NCI-H2081 (cell line): Measurements from ENCODE around the gene AJM1.
A peak's percentile ranks its signal among the peaks of the same experiment; 100 is the strongest.

Source experiments
- DNase-seq, 2 experiments: peaks; one replicate each; lab custom pipeline; 2025; lab: John Stamatoyannopoulos, UW

Gene AJM1

GRCh38 chr9:136808075-136808805 is 34.0 kb upstream of the AJM1 start:
- peak in 1 of 2 experiments; percentile 45 for DNase-seq

- peak in 1 of 2 experiments; percentile 45 for DNase-seq
These were observed 33.5 kb upstream of the AJM1 start for GRCh38 chr9:136808806-136809158.

- DNase-seq, result no peak
These were observed 27.4 kb upstream of the AJM1 start for GRCh38 chr9:136814725-136815421.

GRCh38 chr9:136815422-136815782 is 26.9 kb upstream of the AJM1 start:
- no peak for DNase-seq

- no peak for DNase-seq
These were observed 21.1 kb upstream of the AJM1 start for GRCh38 chr9:136820971-136821825.

GRCh38 chr9:136821826-136822544 is 20.3 kb upstream of the AJM1 start:
- no peak for DNase-seq

- no peak for DNase-seq
These were observed 18.9 kb upstream of the AJM1 start for GRCh38 chr9:136823136-136824046.

- no peak for DNase-seq
These were observed 17.6 kb upstream of the AJM1 start for GRCh38 chr9:136824496-136825225.

GRCh38 chr9:136825295-136826187 is 16.7 kb upstream of the AJM1 start:
- DNase-seq, result no peak

GRCh38 chr9:136826188-136826541 is 16.1 kb upstream of the AJM1 start:
- no peak for DNase-seq

- DNase-seq, result no peak
These were observed 15.3 kb upstream of the AJM1 start for GRCh38 chr9:136826703-136827582.

GRCh38 chr9:136827794-136828473 is 14.3 kb upstream of the AJM1 start:
- no peak for DNase-seq

- DNase-seq, result no peak
These were observed 13.7 kb upstream of the AJM1 start for GRCh38 chr9:136828474-136829140.

- DNase-seq, result no peak
These were observed 12.9 kb upstream of the AJM1 start for GRCh38 chr9:136829412-136829811.

- no peak for DNase-seq
These were observed 12.0 kb upstream of the AJM1 start for GRCh38 chr9:136829981-136830885.
